Activated CD4-positive, alpha-beta memory T cell treated with anti-CD3 and anti-CD28 coated beads, Interleukin-2, amount 10 ng/mL, durations not matched to agents 7 days and 5 days (primary cell): ENCODE measurements around the gene AKAP8. TPM values are rescaled to one million over a fixed set of nuclear protein-coding genes. Genes with fewer than 3 reads are reported as not detected.
"Not testable (repeated sequence)": the region's sequence is repeated elsewhere in the genome, so short reads cannot be mapped to it uniquely, and the experiment has no call there.

Experiments
- CTCF ChIA-PET: fragments of 350-600 bp; sonication (Branson Sonifier 250); formaldehyde crosslinking; loops from one replicate; lab custom pipeline; 2021; ENCODE audit warnings: antibody characterized with exemption, inconsistent platforms; lab: Charles Lee
- POLR2A ChIA-PET: fragments of 350-600 bp; sonication (Branson Sonifier 250); formaldehyde crosslinking; loops from one replicate; lab custom pipeline; 2021; ENCODE audit warnings: antibody characterized with exemption; lab: Charles Lee
- DNase-seq: peaks from one replicate; pipeline ENCODE4 v3.0.0-alpha.2; 2020
- H3K27ac Mint-ChIP-seq: one replicate; pipeline ENCODE4 v1.8.0; 2021; ENCODE audit warnings: mild to moderate bottlenecking, mixed read lengths
- H3K27me3 Mint-ChIP-seq: one replicate; pipeline ENCODE4 v1.8.0; 2021; ENCODE audit warnings: mixed read lengths
- H3K36me3 Mint-ChIP-seq: one replicate; pipeline ENCODE4 v1.8.0; 2021; ENCODE audit warnings: low read depth, mixed read lengths
- H3K4me1 Mint-ChIP-seq: one replicate; pipeline ENCODE4 v1.8.0; 2021; ENCODE audit warnings: mixed read lengths
- H3K4me3 Mint-ChIP-seq: one replicate; pipeline ENCODE4 v1.8.0; 2021; ENCODE audit warnings: mild to moderate bottlenecking, mixed read lengths
- H3K9me3 Mint-ChIP-seq: one replicate; pipeline ENCODE4 v1.8.0; 2021; ENCODE audit warnings: mixed read lengths
- total RNA-seq, 2 experiments: library from RNA; stranded (reverse); gene quantifications; one replicate each; pipeline ENCODE4 v1.2.3, GENCODE V29; 2021

The AKAP8 gene
- total RNA-seq, 2 experiments from 2014 or later: 43.8 to 45.9 TPM

- H3K4me1 Mint-ChIP-seq: peaks cover 35% of the 10 kb centered on the region
- ChIA-PET POLR2A (interaction anchor here (1.5 to 6.9 kb wide), 8 partner anchors 9 to 131 kb away, joined by 3 to 108 read pairs (median 34); partner anchors contain the start of genes AKAP8 and WIZ), CTCF (interaction anchor here (0.7 to 7.0 kb wide), 6 partner anchors 9 to 132 kb away, joined by 3 to 242 read pairs (median 10); partner anchors contain the start of gene AKAP8)
- peaks cover 45% of the 10 kb centered on the region for H3K36me3 Mint-ChIP-seq
- H3K4me3 Mint-ChIP-seq: no peak overlapping the region
- no peaks in the 10 kb centered on the region for H3K27me3 Mint-ChIP-seq
- no peak overlapping the region for H3K27ac Mint-ChIP-seq
- peaks cover 3% of the 10 kb centered on the region for H3K9me3 Mint-ChIP-seq
- DNase-seq: no peak
Observed at GRCh38 chr19:15421136-15421695, 41.6 kb upstream of the AKAP8 start.

GRCh38 chr19:15419413-15420025, 39.9 kb upstream of the AKAP8 start:
- peaks cover 3% of the 10 kb centered on the region for H3K9me3 Mint-ChIP-seq
- H3K36me3 Mint-ChIP-seq: peaks cover 40% of the 10 kb centered on the region
- H3K4me3 Mint-ChIP-seq: peak overlapping the region; percentile 97
- H3K27me3 Mint-ChIP-seq: no peaks in the 10 kb centered on the region
- H3K27ac Mint-ChIP-seq: peak overlapping the region; percentile 37
- no peak for DNase-seq
- H3K4me1 Mint-ChIP-seq: peaks cover 40% of the 10 kb centered on the region
- ChIA-PET CTCF (interaction anchor here (0.5 to 7.0 kb wide), 37 partner anchors 11 to 903 kb away, joined by 3 to 242 read pairs (median 4); partner anchors contain the start of genes AKAP8, BRD4, PGLYRP2 and RASAL3), POLR2A (interaction anchor here (0.5 to 6.9 kb wide), 31 partner anchors 10 to 417 kb away, joined by 3 to 108 read pairs (median 5); partner anchors contain the start of genes AKAP8, BRD4, RASAL3 and WIZ)

GRCh38 chr19:15418579-15419412, 39.2 kb upstream of the AKAP8 start, which contains the start of gene AKAP8L:
Gene AKAP8L (minus strand): TSS chr19:15418988. CDS start chr19:15418923, 65 bp downstream.
- no peaks in the 10 kb centered on the region for H3K27me3 Mint-ChIP-seq
- POLR2A ChIA-PET: interaction anchor here (0.5 to 6.9 kb wide), 33 partner anchors 9 to 418 kb away, joined by 3 to 108 read pairs (median 4); partner anchors contain the start of genes AKAP8, BRD4, RASAL3 and WIZ

GRCh38 chr19:15418231-15418578, 38.6 kb upstream of the AKAP8 start:
- ChIA-PET POLR2A (interaction anchor here (0.7 to 6.9 kb wide), 21 partner anchors 8 to 419 kb away, joined by 3 to 108 read pairs (median 8); partner anchors contain the start of genes AKAP8, BRD4, RASAL3 and WIZ), CTCF (interaction anchor here (0.7 to 7.0 kb wide), 22 partner anchors 8 to 326 kb away, joined by 3 to 242 read pairs (median 6); partner anchors contain the start of genes AKAP8, BRD4 and RASAL3)
- DNase-seq: no peak
- Mint-ChIP-seq H3K27me3 (no peaks in the 10 kb centered on the region), H3K36me3 (peaks cover 32% of the 10 kb centered on the region), H3K4me3 (peak overlapping the region; percentile 97), H3K4me1 (peaks cover 46% of the 10 kb centered on the region), H3K27ac (peak overlapping the region; percentile 97), H3K9me3 (no peaks in the 10 kb centered on the region)

More at GRCh38 chr19:15418579-15419412, 39.2 kb upstream of the AKAP8 start, which contains the start of gene AKAP8L:
- peaks cover 3% of the 10 kb centered on the region for H3K9me3 Mint-ChIP-seq
- CTCF ChIA-PET: interaction anchor here (0.5 to 7.0 kb wide), 44 partner anchors 9 to 903 kb away, joined by 3 to 242 read pairs (median 4); partner anchors contain the start of genes AKAP8, BRD4, PGLYRP2 and RASAL3
- peaks cover 35% of the 10 kb centered on the region for H3K36me3 Mint-ChIP-seq
- peak within 1 kb of the TSS; percentile 97 for H3K4me3 Mint-ChIP-seq
- DNase-seq: peak; percentile 99
- H3K4me1 Mint-ChIP-seq: peaks cover 42% of the 10 kb centered on the region
- H3K27ac Mint-ChIP-seq: peak within 1 kb of the TSS; percentile 97

- Mint-ChIP-seq H3K36me3 (peaks cover 30% of the 10 kb centered on the region), H3K4me1 (peaks cover 50% of the 10 kb centered on the region), H3K27me3 (no peaks in the 10 kb centered on the region), H3K27ac (peak overlapping the region; percentile 97), H3K4me3 (peak overlapping the region; percentile 97), H3K9me3 (no peaks in the 10 kb centered on the region)
- DNase-seq: no peak
- CTCF ChIA-PET: interaction anchor here (1.0 to 7.0 kb wide), 4 partner anchors 47 to 240 kb away, joined by 3 to 242 read pairs (median 19); no protein-coding TSS in a partner anchor
- POLR2A ChIA-PET: interaction anchor here (1.3 to 6.9 kb wide), 9 partner anchors 12 to 140 kb away, joined by 3 to 108 read pairs (median 50); partner anchors contain the start of genes AKAP8, BRD4 and RASAL3
Observed at GRCh38 chr19:15417699-15418098, 38.1 kb upstream of the AKAP8 start.

GRCh38 chr19:15412832-15413231, 33.2 kb upstream of the AKAP8 start:
- no peak overlapping the region for H3K27ac Mint-ChIP-seq
- peaks cover 38% of the 10 kb centered on the region for H3K4me1 Mint-ChIP-seq
- no peak overlapping the region for H3K4me3 Mint-ChIP-seq
- H3K9me3 Mint-ChIP-seq: no peaks in the 10 kb centered on the region
- ChIA-PET POLR2A (no interaction called here), CTCF (no interaction called here)
- DNase-seq: no peak
- H3K36me3 Mint-ChIP-seq: peaks cover 31% of the 10 kb centered on the region
- H3K27me3 Mint-ChIP-seq: no peaks in the 10 kb centered on the region

- POLR2A ChIA-PET: interaction anchor here (1.5 kb wide), 1 partner anchor 32 kb away, joined by 5 read pairs; the partner anchor contains the start of gene AKAP8
- not testable (repeated sequence) for H3K27me3 Mint-ChIP-seq, DNase-seq, H3K27ac Mint-ChIP-seq, H3K9me3 Mint-ChIP-seq, H3K4me3 Mint-ChIP-seq
- Mint-ChIP-seq H3K4me1 (peaks cover 25% of the 10 kb centered on the region), H3K36me3 (peaks cover 30% of the 10 kb centered on the region)
- CTCF ChIA-PET: interaction anchor here (0.7 to 1.0 kb wide), 2 partner anchors 24 to 32 kb away, joined by 3 read pairs; partner anchors contain the start of gene AKAP8
Observed at GRCh38 chr19:15411351-15411750, 31.8 kb upstream of the AKAP8 start.

- POLR2A ChIA-PET: interaction anchor here (0.7 kb wide), 1 partner anchor 25 kb away, joined by 3 read pairs; the partner anchor contains the start of gene AKAP8
- Mint-ChIP-seq H3K9me3 (no peaks in the 10 kb centered on the region), H3K36me3 (peaks cover 41% of the 10 kb centered on the region), H3K27me3 (no peaks in the 10 kb centered on the region), H3K4me1 (peaks cover 17% of the 10 kb centered on the region), H3K27ac (peak overlapping the region; percentile 46), H3K4me3 (no peak overlapping the region)
- DNase-seq: no peak
- CTCF ChIA-PET: interaction anchor here (1.6 to 2.0 kb wide), 2 partner anchors 14 to 151 kb away, joined by 4 to 6 read pairs; partner anchors contain the start of gene AKAP8L
Observed at GRCh38 chr19:15404780-15405211, 25.2 kb upstream of the AKAP8 start.

- no peak for DNase-seq
- Mint-ChIP-seq H3K27ac (peak overlapping the region; percentile 46), H3K27me3 (no peaks in the 10 kb centered on the region), H3K4me3 (no peak overlapping the region), H3K4me1 (peaks cover 14% of the 10 kb centered on the region), H3K9me3 (no peaks in the 10 kb centered on the region), H3K36me3 (peaks cover 41% of the 10 kb centered on the region)
- POLR2A ChIA-PET: interaction anchor here (0.7 kb wide), 1 partner anchor 25 kb away, joined by 3 read pairs; the partner anchor contains the start of gene AKAP8
- CTCF ChIA-PET: interaction anchor here (0.5 to 2.0 kb wide), 3 partner anchors 15 to 157 kb away, joined by 3 to 6 read pairs (median 4); partner anchors contain the start of gene AKAP8L
Observed at GRCh38 chr19:15404097-15404779, 24.7 kb upstream of the AKAP8 start.

GRCh38 chr19:15403151-15403531, 23.6 kb upstream of the AKAP8 start:
- Mint-ChIP-seq H3K4me3 (no peak overlapping the region), H3K27me3 (no peaks in the 10 kb centered on the region), H3K9me3 (no peaks in the 10 kb centered on the region), H3K27ac (no peak overlapping the region), H3K36me3 (peaks cover 43% of the 10 kb centered on the region), H3K4me1 (peaks cover 14% of the 10 kb centered on the region)
- ChIA-PET CTCF (no interaction called here), POLR2A (no interaction called here)
- no peak for DNase-seq

GRCh38 chr19:15402411-15403150, 23.0 kb upstream of the AKAP8 start:
- DNase-seq: no peak
- ChIA-PET CTCF (no interaction called here), POLR2A (no interaction called here)
- no peaks in the 10 kb centered on the region for H3K27me3 Mint-ChIP-seq
- H3K4me3 Mint-ChIP-seq: no peak overlapping the region
- H3K36me3 Mint-ChIP-seq: peaks cover 44% of the 10 kb centered on the region
- H3K27ac Mint-ChIP-seq: no peak overlapping the region
- no peaks in the 10 kb centered on the region for H3K9me3 Mint-ChIP-seq
- H3K4me1 Mint-ChIP-seq: peaks cover 10% of the 10 kb centered on the region
